GM21825 (cell line): ENCODE data around the gene NAA20.
"Not testable (repeated sequence)": the region's sequence is repeated elsewhere in the genome, so short reads cannot be mapped to it uniquely, and the experiment has no call there.

Source experiments
- ATAC-seq: cut with Tn5 transposase; IDR thresholded peaks from one replicate; pipeline ENCODE4 v1.9.1; 2021; ENCODE audit warnings: mild to moderate bottlenecking, moderate library complexity; ENCODE audit not compliant: unreplicated experiment

The NAA20 gene

GRCh38 chr20:19991308-19991707, 25.9 kb upstream of the NAA20 start:
- no peak for ATAC-seq

GRCh38 chr20:19991854-19992253, 25.3 kb upstream of the NAA20 start:
- no peak for ATAC-seq

- no peak for ATAC-seq
These were observed 23.9 kb upstream of the NAA20 start for GRCh38 chr20:19992996-19993908.

GRCh38 chr20:19993958-19994669, 23.0 kb upstream of the NAA20 start:
- no peak for ATAC-seq

GRCh38 chr20:19995220-19995863, 21.8 kb upstream of the NAA20 start:
- no peak for ATAC-seq

- ATAC-seq: no peak
These were observed 20.9 kb upstream of the NAA20 start for GRCh38 chr20:19996222-19996621.

- no peak for ATAC-seq
These were observed 20.2 kb upstream of the NAA20 start for GRCh38 chr20:19996917-19997316.

GRCh38 chr20:19998990-19999705, 18.0 kb upstream of the NAA20 start:
- no peak for ATAC-seq

- no peak for ATAC-seq
These were observed 16.8 kb upstream of the NAA20 start for GRCh38 chr20:20000211-20000968.

GRCh38 chr20:20002101-20002998, 14.8 kb upstream of the NAA20 start:
- no peak for ATAC-seq

- no peak for ATAC-seq
These were observed 13.9 kb upstream of the NAA20 start for GRCh38 chr20:20003031-20003954.

GRCh38 chr20:20003955-20004322, 13.2 kb upstream of the NAA20 start:
- ATAC-seq: not testable (repeated sequence)

GRCh38 chr20:20005342-20005741, 11.8 kb upstream of the NAA20 start:
- no peak for ATAC-seq

- no peak for ATAC-seq
These were observed 7.3 kb upstream of the NAA20 start for GRCh38 chr20:20009784-20010253.

- no peak for ATAC-seq
These were observed 6.3 kb upstream of the NAA20 start for GRCh38 chr20:20010639-20011500.

GRCh38 chr20:20012541-20012940, 4.6 kb upstream of the NAA20 start:
- ATAC-seq: no peak

- ATAC-seq: no peak
These were observed 2.5 kb upstream of the NAA20 start for GRCh38 chr20:20014659-20015058.
